ENCODE data around the gene ZNF112. TPM values are rescaled to one million over a fixed set of nuclear protein-coding genes. Genes with fewer than 3 reads are reported as not detected.
"Not testable (repeated sequence)": the region's sequence is repeated elsewhere in the genome, so short reads cannot be mapped to it uniquely, and the experiment has no call there.

ZNF112 gene
- under 1 TPM; 0.25 to 0.32 TPM for total RNA-seq
- not detected for polyA plus RNA-seq

DNA sequence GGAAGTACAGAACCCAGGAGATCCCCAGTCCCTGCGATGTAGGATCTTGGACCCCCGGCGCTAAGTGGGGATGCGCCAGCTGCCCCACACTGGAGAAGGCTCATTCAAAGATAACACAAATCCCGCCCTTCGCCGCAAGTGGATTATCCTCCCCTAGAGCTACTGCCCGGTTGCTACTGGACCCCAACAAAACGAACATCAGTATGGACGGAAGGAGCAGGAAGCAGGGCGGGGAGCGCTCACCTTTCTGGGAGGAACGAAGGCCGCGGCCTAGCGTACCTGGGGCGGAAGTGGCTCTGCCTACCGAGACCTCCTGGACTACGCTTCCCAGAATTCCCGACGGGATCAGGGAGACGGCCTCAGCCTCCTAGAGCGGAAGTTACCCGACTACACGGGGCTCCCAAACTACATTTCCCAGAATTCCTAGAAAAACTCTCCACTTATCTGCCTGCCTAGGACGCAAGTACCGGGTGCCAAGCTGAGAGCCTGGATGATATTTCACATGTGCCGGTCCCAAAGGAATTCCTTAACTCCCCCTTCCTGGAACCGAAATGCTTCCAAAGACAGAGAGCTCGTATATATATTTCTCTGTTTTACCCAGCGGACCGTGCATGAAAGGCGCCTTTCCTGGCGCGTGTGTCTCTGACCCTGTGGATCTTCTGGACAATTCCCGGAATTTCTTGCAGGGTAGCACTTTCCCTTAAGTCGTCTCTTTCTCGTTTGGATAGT, at the start of gene ZNF112:
Gene ZNF112, minus strand, starts transcription at position 298 of the 729 bp plus-strand sequence. CDS start 16,141 bp downstream, outside the sequence.
- peak within 1 kb of the TSS in 1 of 7 donors; percentile 10 for H3K27ac Mint-ChIP-seq
- H3K27me3 ChIP-seq (ENCODE audit: insufficient read depth, low read length) = no peaks in the 10 kb centered on the region
- H3K36me3 ChIP-seq (ENCODE audit: insufficient read depth, low read length) = no peaks in the 10 kb centered on the region
- H3K27me3 Mint-ChIP-seq = peaks cover 3 to 4% of the 10 kb centered on the region in 2 donors
- DNase-seq = peak in 1 of 5 donors; percentile 2
- H3K4me1 ChIP-seq (ENCODE audit: insufficient read depth, low read length) = no peaks in the 10 kb centered on the region
- CTCF ChIA-PET (ENCODE audit: partially characterized antibody) = no interaction called here
- H3K4me3 Mint-ChIP-seq = peak within 1 kb of the TSS; percentile 30 to 80 (median 57)
- H3K9me3 ChIP-seq (ENCODE audit: control insufficient read depth in 1 of 2, low read length in 2 of 2) = no peaks in the 10 kb centered on the region
- H3K4me1 Mint-ChIP-seq = peaks cover 0 to 8% (median under 1%) of the 10 kb centered on the region in 4 donors
- H3K36me3 Mint-ChIP-seq = peaks cover 7 to 9% of the 10 kb centered on the region in 2 donors
- H3K4me3 ChIP-seq (ENCODE audit: low read length in 2 of 2) = peak within 1 kb of the TSS in 1 of 2 donors; percentile 23
- H3K27ac ChIP-seq (ENCODE audit: low read depth, low read length) = no peak within 1 kb of the TSS
- H3K9me3 Mint-ChIP-seq = peaks cover 7 to 81% (median 59%) of the 10 kb centered on the region in 8 donors
- intact Hi-C loops (cut with micrococcal nuclease) = no loop called here
- POLR2A ChIA-PET (ENCODE audit: partially characterized antibody) = no interaction called here

DNA sequence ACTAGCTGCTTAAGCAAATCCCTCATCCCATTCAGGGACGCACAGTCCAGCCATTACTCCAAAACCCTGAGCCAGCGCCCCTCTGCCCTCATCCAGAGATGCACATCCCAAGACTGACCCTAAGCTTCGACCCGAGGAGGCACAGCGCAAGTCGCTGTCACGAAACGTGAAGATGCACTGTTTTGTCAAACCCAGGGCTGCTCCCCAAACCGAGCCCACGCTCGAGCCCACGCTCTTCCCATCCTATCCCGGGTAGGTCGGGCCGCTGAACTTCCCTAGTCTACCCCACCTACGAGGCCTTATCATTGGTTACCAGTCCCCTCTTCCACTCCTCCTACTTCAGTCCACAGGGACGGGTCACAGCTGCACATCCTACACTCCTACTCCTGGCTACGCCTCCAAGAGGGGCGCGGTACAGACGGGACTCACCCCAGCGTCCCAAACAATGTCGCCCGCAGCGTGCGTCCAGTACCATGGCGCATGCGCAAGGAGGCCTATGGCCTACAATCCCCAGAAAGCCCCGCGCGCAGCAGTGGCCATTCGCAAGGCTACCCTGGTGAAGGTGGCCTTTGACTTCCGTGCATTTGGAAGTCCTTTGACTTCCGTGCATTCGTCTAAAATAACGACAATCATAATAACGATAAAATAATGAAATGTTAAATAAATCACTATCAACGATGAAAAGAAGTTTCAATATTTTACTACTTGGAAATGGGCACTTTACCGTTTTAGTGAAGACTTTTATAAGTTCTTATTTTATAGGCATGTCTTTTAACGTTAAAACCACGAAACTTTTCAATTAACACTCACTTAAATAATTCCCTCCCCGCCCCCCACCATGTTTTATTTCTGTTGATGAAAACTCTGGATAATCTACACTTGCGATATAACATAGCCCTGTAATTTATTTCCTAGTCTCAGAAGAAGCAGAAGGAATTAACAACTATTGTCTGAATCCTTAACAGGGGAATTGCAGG, 44.9 kb upstream of the ZNF112 start, which contains the start of gene ZNF285:
Gene ZNF285, minus strand, starts transcription at position 470 of the 977 bp plus-strand sequence. CDS start 4,395 bp downstream, outside the sequence.
- Mint-ChIP-seq H3K4me1 (peaks cover 5 to 12% (median 8%) of the 10 kb centered on the region in 4 donors), H3K27ac (peak within 1 kb of the TSS in 3 of 7 donors; percentile 13 to 88 (median 32)), H3K27me3 (peaks cover 2 to 6% of the 10 kb centered on the region in 2 donors), H3K4me3 (peak within 1 kb of the TSS; percentile 77 to 97 (median 88)), H3K36me3 (peaks cover 17 to 22% of the 10 kb centered on the region in 2 donors), H3K9me3 (peaks cover 0 to 77% (median 57%) of the 10 kb centered on the region in 8 donors)
- DNase-seq = peak; percentile 35 to 68 (median 51)
- H3K4me3 ChIP-seq (ENCODE audit: low read length in 2 of 2) = peak within 1 kb of the TSS in 1 of 2 donors; percentile 34
- no peaks in the 10 kb centered on the region for H3K9me3 ChIP-seq (ENCODE audit: control insufficient read depth in 1 of 2, low read length in 2 of 2)
- CTCF ChIA-PET (ENCODE audit: partially characterized antibody) = no interaction called here
- intact Hi-C loops (cut with micrococcal nuclease) = no loop called here
- no peaks in the 10 kb centered on the region for H3K36me3 ChIP-seq (ENCODE audit: insufficient read depth, low read length)
- H3K27me3 ChIP-seq (ENCODE audit: insufficient read depth, low read length) = no peaks in the 10 kb centered on the region
- H3K27ac ChIP-seq (ENCODE audit: low read depth, low read length) = no peak within 1 kb of the TSS
- POLR2A ChIA-PET (ENCODE audit: partially characterized antibody) = interaction anchor here (1.0 kb wide), 1 partner anchor 237 kb away, joined by 3 read pairs; the partner anchor contains the start of gene ZNF226
- H3K4me1 ChIP-seq (ENCODE audit: insufficient read depth, low read length) = peaks cover 4% of the 10 kb centered on the region

DNA sequence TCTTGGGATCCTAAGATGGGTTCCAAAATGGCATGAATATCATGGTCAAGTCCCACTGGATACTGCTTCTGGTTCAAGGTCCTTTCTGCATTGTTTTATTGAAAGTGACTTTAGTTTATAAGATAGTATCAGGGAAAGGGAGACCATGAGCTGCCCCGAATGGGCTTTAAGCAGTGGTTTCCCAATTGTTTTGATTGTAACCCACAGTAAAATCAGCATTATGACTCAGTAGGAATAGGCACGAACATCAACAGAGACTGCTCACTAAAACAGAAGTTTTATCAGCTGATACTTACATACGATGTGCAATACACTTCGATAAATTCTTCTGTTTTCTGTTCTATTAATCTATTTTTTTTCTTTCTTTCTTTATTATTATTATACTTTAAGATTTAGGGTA, 32.8 kb upstream of the ZNF112 start:
- POLR2A ChIA-PET (ENCODE audit: partially characterized antibody); CTCF ChIA-PET (ENCODE audit: partially characterized antibody); H3K4me3 ChIP-seq (ENCODE audit: low read length in 2 of 2); H3K27me3 ChIP-seq (ENCODE audit: insufficient read depth, low read length); H3K4me3 Mint-ChIP-seq; H3K4me1 ChIP-seq (ENCODE audit: insufficient read depth, low read length); DNase-seq; intact Hi-C loops (cut with micrococcal nuclease); H3K36me3 ChIP-seq (ENCODE audit: insufficient read depth, low read length); H3K9me3 ChIP-seq (ENCODE audit: control insufficient read depth in 1 of 2, low read length in 2 of 2); H3K27ac ChIP-seq (ENCODE audit: low read depth, low read length); H3K27ac Mint-ChIP-seq; H3K4me1 Mint-ChIP-seq; H3K27me3 Mint-ChIP-seq: not testable (repeated sequence)
- H3K9me3 Mint-ChIP-seq = peaks cover 0 to 79% (median 67%) of the 10 kb centered on the region in 8 donors
- H3K36me3 Mint-ChIP-seq = peaks cover 36 to 61% of the 10 kb centered on the region in 2 donors

DNA sequence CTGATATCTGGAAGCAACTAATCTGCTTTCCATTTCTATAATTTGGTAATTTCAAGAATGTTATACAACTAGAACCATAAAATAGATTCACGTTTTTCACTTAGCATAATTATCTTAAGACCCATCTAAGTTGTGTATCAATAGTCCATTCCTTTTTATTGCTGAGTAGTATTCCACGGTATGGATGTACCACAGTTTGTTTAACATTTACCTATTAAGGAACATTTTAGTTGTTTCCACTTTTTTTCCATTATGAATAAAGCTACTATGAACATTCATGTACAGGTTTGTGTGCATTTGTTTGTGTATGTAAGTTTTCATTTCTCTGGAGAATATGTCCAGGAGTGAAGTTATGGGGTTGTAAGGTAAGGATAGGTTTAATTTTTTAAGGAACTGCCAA, 18.3 kb upstream of the ZNF112 start:
- POLR2A ChIA-PET (ENCODE audit: partially characterized antibody) = no interaction called here

DNA sequence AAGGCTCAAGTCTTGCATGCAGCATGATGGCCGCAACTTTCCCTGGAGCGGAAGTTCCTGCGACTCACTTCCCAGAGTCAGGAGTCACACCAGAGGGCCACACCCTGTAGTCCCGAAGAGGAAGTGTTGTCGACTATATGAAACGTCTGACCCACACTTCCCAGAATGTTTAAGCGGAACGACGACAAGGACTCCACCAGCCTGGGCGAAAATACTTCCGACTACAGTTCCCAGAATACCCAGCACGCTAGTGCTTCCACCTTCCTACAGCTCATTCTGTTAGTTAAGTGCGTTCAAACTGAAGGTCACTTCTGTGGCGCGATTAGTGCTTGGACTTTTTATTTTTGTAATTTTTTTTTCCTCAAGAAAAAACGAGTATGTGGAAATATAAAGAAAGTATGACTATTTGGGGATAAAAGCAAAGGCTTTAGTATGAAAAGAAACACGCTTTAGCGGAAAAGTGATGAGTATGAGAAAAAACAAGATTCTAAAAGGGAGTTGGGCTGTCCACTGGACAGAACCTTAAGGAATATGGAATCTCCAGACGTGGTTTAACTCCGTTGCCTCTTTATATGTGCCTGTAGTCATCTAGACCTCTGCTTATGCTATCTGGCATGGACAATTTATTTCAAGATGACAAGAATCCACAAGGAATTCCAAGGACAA, 15.5 kb upstream of the ZNF112 start:
- H3K4me1 Mint-ChIP-seq = no peaks in the 10 kb centered on the region
- DNase-seq = no peak
- no peak overlapping the region for H3K27ac ChIP-seq (ENCODE audit: low read depth, low read length)
- H3K36me3 Mint-ChIP-seq = no peaks in the 10 kb centered on the region
- H3K4me3 ChIP-seq (ENCODE audit: low read length in 2 of 2) = no peak overlapping the region
- H3K27ac Mint-ChIP-seq = no peak overlapping the region
- no peaks in the 10 kb centered on the region for H3K27me3 Mint-ChIP-seq
- intact Hi-C loops (cut with micrococcal nuclease) = no loop called here
- H3K27me3 ChIP-seq (ENCODE audit: insufficient read depth, low read length) = no peaks in the 10 kb centered on the region
- peaks cover 0 to 5% of the 10 kb centered on the region in 2 donors for H3K9me3 ChIP-seq (ENCODE audit: control insufficient read depth in 1 of 2, low read length in 2 of 2)
- POLR2A ChIA-PET (ENCODE audit: partially characterized antibody) = no interaction called here
- H3K36me3 ChIP-seq (ENCODE audit: insufficient read depth, low read length) = no peaks in the 10 kb centered on the region
- CTCF ChIA-PET (ENCODE audit: partially characterized antibody) = no interaction called here
- no peaks in the 10 kb centered on the region for H3K4me1 ChIP-seq (ENCODE audit: insufficient read depth, low read length)
- no peak overlapping the region for H3K4me3 Mint-ChIP-seq
- H3K9me3 Mint-ChIP-seq = peaks cover 5 to 90% (median 71%) of the 10 kb centered on the region in 8 donors

More for the DNA sequence above, 18.3 kb upstream of the ZNF112 start:
- CTCF ChIA-PET (ENCODE audit: partially characterized antibody) = no interaction called here
- Mint-ChIP-seq H3K9me3 (peaks cover 2 to 87% (median 63%) of the 10 kb centered on the region in 8 donors), H3K36me3 (peaks cover 0 to 4% of the 10 kb centered on the region in 2 donors), H3K27me3 (no peaks in the 10 kb centered on the region), H3K27ac (no peak overlapping the region), H3K4me1 (no peaks in the 10 kb centered on the region), H3K4me3 (no peak overlapping the region)
- Histone ChIP-seq H3K36me3 (ENCODE audit: insufficient read depth, low read length) (no peaks in the 10 kb centered on the region), H3K27me3 (ENCODE audit: insufficient read depth, low read length) (no peaks in the 10 kb centered on the region), H3K9me3 (ENCODE audit: control insufficient read depth in 1 of 2, low read length in 2 of 2) (peaks cover 0 to 5% of the 10 kb centered on the region in 2 donors), H3K4me1 (ENCODE audit: insufficient read depth, low read length) (no peaks in the 10 kb centered on the region), H3K27ac (ENCODE audit: low read depth, low read length) (no peak overlapping the region), H3K4me3 (ENCODE audit: low read length in 2 of 2) (no peak overlapping the region)
- DNase-seq = no peak
- intact Hi-C loops (cut with micrococcal nuclease) = no loop called here

DNA sequence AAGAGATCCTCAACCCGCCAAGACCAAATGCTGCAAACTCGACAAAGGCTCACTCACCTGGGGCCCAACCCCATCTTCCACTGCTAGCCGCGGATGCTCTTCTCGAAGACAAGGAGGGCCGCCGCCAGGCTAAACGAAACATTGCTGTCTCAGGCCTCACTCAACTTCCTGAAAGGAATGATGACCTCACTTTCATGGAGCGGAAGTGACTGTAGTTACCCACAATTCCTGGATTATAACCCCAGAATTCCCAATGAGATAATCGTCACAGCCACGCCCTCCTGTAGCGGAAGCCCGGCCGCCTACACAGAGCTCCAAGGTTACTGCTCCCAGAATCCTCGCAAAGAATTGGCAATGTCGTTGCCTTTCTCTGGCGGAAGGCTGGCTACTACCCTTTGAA, 10.5 kb upstream of the ZNF112 start:
- peaks cover 0 to 1% of the 10 kb centered on the region in 2 donors for H3K36me3 Mint-ChIP-seq
- H3K9me3 Mint-ChIP-seq = peaks cover 5 to 73% (median 55%) of the 10 kb centered on the region in 8 donors
- no peak for DNase-seq
- no peak overlapping the region for H3K4me3 ChIP-seq (ENCODE audit: low read length in 2 of 2)
- no peaks in the 10 kb centered on the region for H3K27me3 ChIP-seq (ENCODE audit: insufficient read depth, low read length)
- no peaks in the 10 kb centered on the region for H3K4me1 ChIP-seq (ENCODE audit: insufficient read depth, low read length)
- no peak overlapping the region for H3K4me3 Mint-ChIP-seq
- H3K4me1 Mint-ChIP-seq = no peaks in the 10 kb centered on the region
- CTCF ChIA-PET (ENCODE audit: partially characterized antibody) = no interaction called here
- H3K27me3 Mint-ChIP-seq = peaks cover 0 to 3% of the 10 kb centered on the region in 2 donors
- intact Hi-C loops (cut with micrococcal nuclease) = no loop called here
- no peak overlapping the region for H3K27ac ChIP-seq (ENCODE audit: low read depth, low read length)
- no peaks in the 10 kb centered on the region for H3K9me3 ChIP-seq (ENCODE audit: control insufficient read depth in 1 of 2, low read length in 2 of 2)
- no peaks in the 10 kb centered on the region for H3K36me3 ChIP-seq (ENCODE audit: insufficient read depth, low read length)
- H3K27ac Mint-ChIP-seq = no peak overlapping the region
- POLR2A ChIA-PET (ENCODE audit: partially characterized antibody) = no interaction called here
